ENCODE measurements around the gene GDPD2. TPM values are rescaled to one million over a fixed set of nuclear protein-coding genes. Genes with fewer than 3 reads are reported as not detected.

Gene GDPD2
- total and polyA plus RNA-seq, 2 of the 13 experiments (the other 11 are each of a cell fraction or from before 2014, with no cell fraction given), result 0.04 to 0.08 TPM

- TF ChIP-seq ZBED4 (CRISPR knock-in tag; IDR thresholded peaks at IDR 0.05; ENCODE audit: borderline replicate concordance) (no peak), ATF5 (CRISPR knock-in tag; IDR thresholded peaks at IDR 0.05; ENCODE audit: low read depth) (no peak), GATAD2A (CRISPR knock-in tag; IDR thresholded peaks at IDR 0.05) (peak; percentile 62), ZFX (CRISPR knock-in tag; IDR thresholded peaks at IDR 0.05; ENCODE audit: low read depth) (no peak), NRL (CRISPR knock-in tag; IDR thresholded peaks at IDR 0.05; ENCODE audit: borderline replicate concordance) (no peak), ZNF776 (CRISPR knock-in tag; IDR thresholded peaks at IDR 0.05) (no peak), SKIL (CRISPR knock-in tag; IDR thresholded peaks at IDR 0.05; ENCODE audit: borderline replicate concordance) (peak; percentile 87), MED1 (CRISPR knock-in tag; IDR thresholded peaks at IDR 0.05) (peak; percentile 22; the same call in 1 of the 2 replicates), ZNF83 (CRISPR knock-in tag; IDR thresholded peaks at IDR 0.05; ENCODE audit: borderline replicate concordance) (no peak), NFIB (CRISPR knock-in tag; IDR thresholded peaks at IDR 0.05; ENCODE audit: borderline replicate concordance) (no peak), HDAC6 (IDR thresholded peaks at IDR 0.05; ENCODE audit: low read depth, low read length) (no peak), HOXA3 (CRISPR knock-in tag; IDR thresholded peaks at IDR 0.05) (no peak), CEBPB (IDR thresholded peaks at IDR 0.05; ENCODE audit: borderline replicate concordance, low read depth, low read length) (peak; percentile 71), ZNF644 (CRISPR knock-in tag; IDR thresholded peaks at IDR 0.05; ENCODE audit: low read depth) (no peak), PAXIP1 (CRISPR knock-in tag; conservative IDR thresholded peaks at IDR 0.05) (0 out of 2 replicates have a peak, but pooled peaks have one; percentile 25), EHMT2 (IDR thresholded peaks at IDR 0.05; ENCODE audit: borderline replicate concordance, low read depth, low read length) (no peak), NCOA5 (CRISPR knock-in tag; IDR thresholded peaks at IDR 0.05) (no peak), STAG1 (CRISPR knock-in tag; IDR thresholded peaks at IDR 0.05) (no peak)
These were observed 24.2 kb upstream of the GDPD2 start (continued) for GRCh38 chrX:70398899-70399298.

Data from HepG2 (cell line).